ENCODE data around the gene KCNMB2. TPM values are rescaled to one million over a fixed set of nuclear protein-coding genes. Genes with fewer than 3 reads are reported as not detected.

Gene KCNMB2
- total RNA-seq, 5 donors from 2014 or later (not counting 1 experiment from before 2014, with no cell fraction given) = not detected

- Mint-ChIP-seq H3K36me3 (no peaks in the 10 kb centered on the region), H3K9me3 (no peaks in the 10 kb centered on the region), H3K4me3 (no peak overlapping the region), H3K4me1 (no peaks in the 10 kb centered on the region), H3K27me3 (no peaks in the 10 kb centered on the region), H3K27ac (no peak overlapping the region)
- DNase-seq (no peak), ATAC-seq (replicated peaks in 1 of 4) (no peak)
- no CpG with 5 or more reads among the region's 7 CpGs for WGBS (ENCODE audit: insufficient coverage)
- H3K36me3 ChIP-seq (ENCODE audit: control insufficient read depth in 2 of 2, extremely low read depth in 1 of 2, insufficient read depth in 1 of 2, low read length in 1 of 2) = no peaks in the 10 kb centered on the region
- POLR2A ChIA-PET = no interaction called here
- H3K4me3 ChIP-seq (ENCODE audit: control insufficient read depth in 1 of 2, extremely low read depth in 1 of 2, low read length in 1 of 2) = no peak overlapping the region
- H3K27ac ChIP-seq (ENCODE audit: low read length) = no peak overlapping the region
- CTCF ChIA-PET = no interaction called here
- H3K4me1 ChIP-seq (ENCODE audit: control insufficient read depth in 1 of 2, extremely low read depth in 1 of 2, insufficient read depth in 2 of 2, low read length in 2 of 2) = no peaks in the 10 kb centered on the region
- no peaks in the 10 kb centered on the region for H3K9me3 ChIP-seq
- peaks cover 0 to 3% of the 10 kb centered on the region in 2 experiments for H3K27me3 ChIP-seq (replicated peaks in 1 of 2; ENCODE audit: control insufficient read depth in 2 of 2, extremely low read depth in 1 of 2, insufficient read depth in 2 of 2, low read length in 1 of 2)
Measured at GRCh38 chr3:178517665-178518334, 18.4 kb upstream of the KCNMB2 start.

DNA sequence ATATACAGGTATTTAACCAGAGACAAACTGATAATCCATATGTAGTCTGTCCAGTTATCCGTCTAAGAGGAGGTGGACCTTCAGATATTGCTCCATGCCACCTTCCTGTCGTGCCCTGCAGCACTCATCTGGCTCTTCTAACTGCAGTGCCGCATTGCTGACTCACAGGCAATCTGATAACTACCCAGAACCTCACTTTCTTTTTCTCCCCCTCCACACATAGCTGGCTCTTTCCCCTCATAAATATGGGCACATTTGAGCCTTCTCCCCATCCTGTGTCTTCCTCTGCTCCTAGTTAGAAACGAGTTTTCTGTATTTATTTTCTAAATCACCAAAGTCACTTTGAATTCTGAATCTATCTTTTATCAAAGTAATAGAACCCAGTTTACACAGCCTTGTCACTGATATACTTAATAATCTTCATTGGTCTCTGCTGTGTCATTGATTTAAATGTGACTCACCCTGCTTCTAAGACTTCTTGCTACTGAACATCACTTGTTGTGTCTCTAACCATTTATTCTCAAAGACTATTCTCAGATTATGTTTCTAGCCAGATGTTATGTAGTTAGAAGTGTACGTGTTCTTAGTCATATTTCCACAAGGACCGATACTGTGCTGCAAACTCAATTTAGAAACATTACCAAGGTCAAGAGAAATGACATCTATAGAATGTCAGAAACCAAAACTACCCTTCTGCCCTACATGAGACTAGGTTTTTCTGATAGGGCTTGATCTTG lies 17.4 kb upstream of the KCNMB2 start:
- 61% methylated on average over 3 of the region's 6 CpGs for WGBS (ENCODE audit: insufficient coverage)
- ATAC-seq (replicated peaks in 1 of 4) = no peak
- no peak overlapping the region for H3K27ac Mint-ChIP-seq
- CTCF ChIA-PET = no interaction called here
- Histone ChIP-seq H3K9me3 (no peaks in the 10 kb centered on the region), H3K4me1 (ENCODE audit: control insufficient read depth in 1 of 2, extremely low read depth in 1 of 2, insufficient read depth in 2 of 2, low read length in 2 of 2) (no peaks in the 10 kb centered on the region), H3K27ac (ENCODE audit: low read length) (no peak overlapping the region), H3K36me3 (ENCODE audit: control insufficient read depth in 2 of 2, extremely low read depth in 1 of 2, insufficient read depth in 1 of 2, low read length in 1 of 2) (no peaks in the 10 kb centered on the region), H3K4me3 (ENCODE audit: control insufficient read depth in 1 of 2, extremely low read depth in 1 of 2, low read length in 1 of 2) (no peak overlapping the region), H3K27me3 (replicated peaks in 1 of 2; ENCODE audit: control insufficient read depth in 2 of 2, extremely low read depth in 1 of 2, insufficient read depth in 2 of 2, low read length in 1 of 2) (peaks cover 0 to 3% of the 10 kb centered on the region in 2 experiments)
- no peaks in the 10 kb centered on the region for H3K4me1 Mint-ChIP-seq
- no peak overlapping the region for H3K4me3 Mint-ChIP-seq
- POLR2A ChIA-PET = no interaction called here
- H3K9me3 Mint-ChIP-seq = no peaks in the 10 kb centered on the region
- H3K36me3 Mint-ChIP-seq = no peaks in the 10 kb centered on the region
- no peaks in the 10 kb centered on the region for H3K27me3 Mint-ChIP-seq
- no peak for DNase-seq

- H3K9me3 Mint-ChIP-seq = no peaks in the 10 kb centered on the region
- ChIA-PET POLR2A (no interaction called here), CTCF (interaction anchor here in 1 of 2 donors (0.6 kb wide), 1 partner anchor 1037 kb away, joined by 3 read pairs; no protein-coding TSS in a partner anchor)
- H3K4me1 Mint-ChIP-seq = no peaks in the 10 kb centered on the region
- ATAC-seq (replicated peaks in 1 of 4) (no peak), DNase-seq (no peak)
- Histone ChIP-seq H3K36me3 (ENCODE audit: control insufficient read depth in 2 of 2, extremely low read depth in 1 of 2, insufficient read depth in 1 of 2, low read length in 1 of 2) (no peaks in the 10 kb centered on the region), H3K4me3 (ENCODE audit: control insufficient read depth in 1 of 2, extremely low read depth in 1 of 2, low read length in 1 of 2) (no peak overlapping the region), H3K9me3 (no peaks in the 10 kb centered on the region), H3K27me3 (replicated peaks in 1 of 2; ENCODE audit: control insufficient read depth in 2 of 2, extremely low read depth in 1 of 2, insufficient read depth in 2 of 2, low read length in 1 of 2) (peaks cover 0 to 3% of the 10 kb centered on the region in 2 experiments), H3K27ac (ENCODE audit: low read length) (no peak overlapping the region), H3K4me1 (ENCODE audit: control insufficient read depth in 1 of 2, extremely low read depth in 1 of 2, insufficient read depth in 2 of 2, low read length in 2 of 2) (no peaks in the 10 kb centered on the region)
- H3K36me3 Mint-ChIP-seq = no peaks in the 10 kb centered on the region
- whole genome bisulfite sequencing (ENCODE audit: insufficient coverage) = 90% methylated on average over 3 of the region's 3 CpGs
- no peak overlapping the region for H3K27ac Mint-ChIP-seq
- no peaks in the 10 kb centered on the region for H3K27me3 Mint-ChIP-seq
- H3K4me3 Mint-ChIP-seq = no peak overlapping the region
Measured at GRCh38 chr3:178519701-178520100, 16.5 kb upstream of the KCNMB2 start.

- WGBS (ENCODE audit: insufficient coverage) = no CpG with 5 or more reads among the region's 2 CpGs
- Histone ChIP-seq H3K27ac (ENCODE audit: low read length) (no peak overlapping the region), H3K9me3 (no peaks in the 10 kb centered on the region), H3K4me3 (ENCODE audit: control insufficient read depth in 1 of 2, extremely low read depth in 1 of 2, low read length in 1 of 2) (no peak overlapping the region), H3K27me3 (replicated peaks in 1 of 2; ENCODE audit: control insufficient read depth in 2 of 2, extremely low read depth in 1 of 2, insufficient read depth in 2 of 2, low read length in 1 of 2) (no peaks in the 10 kb centered on the region), H3K36me3 (ENCODE audit: control insufficient read depth in 2 of 2, extremely low read depth in 1 of 2, insufficient read depth in 1 of 2, low read length in 1 of 2) (no peaks in the 10 kb centered on the region), H3K4me1 (ENCODE audit: control insufficient read depth in 1 of 2, extremely low read depth in 1 of 2, insufficient read depth in 2 of 2, low read length in 2 of 2) (no peaks in the 10 kb centered on the region)
- Mint-ChIP-seq H3K4me1 (no peaks in the 10 kb centered on the region), H3K27ac (no peak overlapping the region), H3K36me3 (no peaks in the 10 kb centered on the region), H3K9me3 (no peaks in the 10 kb centered on the region), H3K27me3 (no peaks in the 10 kb centered on the region), H3K4me3 (no peak overlapping the region)
- ChIA-PET CTCF (no interaction called here), POLR2A (interaction anchor here in 1 of 2 donors (0.5 kb wide), 1 partner anchor 17 kb away, joined by 9 read pairs; no protein-coding TSS in a partner anchor)
- no peak for DNase-seq
- no peak for ATAC-seq (replicated peaks in 1 of 4)
Measured at GRCh38 chr3:178520451-178520850, 15.8 kb upstream of the KCNMB2 start.

DNA sequence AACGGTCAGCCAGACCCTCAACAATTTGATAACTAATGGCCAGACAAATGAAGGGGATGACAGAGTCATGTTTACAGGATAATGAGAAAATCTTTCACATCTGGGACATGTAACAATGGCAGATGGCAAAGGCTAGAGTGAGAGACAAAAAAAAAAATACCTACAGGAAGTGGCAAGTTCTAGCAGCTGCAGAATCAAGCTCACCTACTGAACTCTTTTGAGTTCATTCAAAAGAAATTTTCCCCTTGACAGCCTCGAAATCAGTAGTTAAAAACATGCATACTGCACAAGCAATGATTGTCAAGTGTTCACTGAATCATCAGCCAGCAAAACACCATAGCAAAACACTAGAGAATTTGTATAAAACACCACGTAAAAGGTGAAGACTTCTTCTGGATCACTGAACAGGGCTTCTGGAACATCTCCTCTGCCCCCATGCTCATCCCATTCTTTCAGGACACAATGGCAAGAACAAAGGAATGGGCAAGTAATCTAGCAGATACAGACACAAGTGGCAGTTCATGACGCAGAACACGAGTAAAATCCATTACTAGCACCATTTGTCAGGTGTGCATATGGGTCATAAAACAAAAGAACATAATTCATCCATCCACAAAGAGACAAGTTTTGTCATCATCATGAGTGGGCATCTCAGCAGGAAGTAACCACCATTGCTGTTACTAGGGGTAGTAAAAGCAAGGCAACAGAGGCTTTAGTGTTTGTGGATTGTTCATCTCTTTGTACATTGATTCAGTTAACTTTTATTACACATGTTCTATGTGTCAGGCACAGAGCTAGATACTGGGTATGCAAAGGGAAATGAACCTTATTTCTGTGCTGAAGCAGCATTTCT lies 13.8 kb upstream of the KCNMB2 start:
- H3K27ac ChIP-seq (ENCODE audit: low read length) = no peak overlapping the region
- no peaks in the 10 kb centered on the region for H3K36me3 ChIP-seq (ENCODE audit: control insufficient read depth in 2 of 2, extremely low read depth in 1 of 2, insufficient read depth in 1 of 2, low read length in 1 of 2)
- CTCF ChIA-PET = no interaction called here
- H3K9me3 Mint-ChIP-seq = no peaks in the 10 kb centered on the region
- H3K27me3 ChIP-seq (replicated peaks in 1 of 2; ENCODE audit: control insufficient read depth in 2 of 2, extremely low read depth in 1 of 2, insufficient read depth in 2 of 2, low read length in 1 of 2) = no peaks in the 10 kb centered on the region
- no peaks in the 10 kb centered on the region for H3K4me1 Mint-ChIP-seq
- no peak for ATAC-seq (replicated peaks in 1 of 4)
- no peaks in the 10 kb centered on the region for H3K9me3 ChIP-seq
- no peaks in the 10 kb centered on the region for H3K4me1 ChIP-seq (ENCODE audit: control insufficient read depth in 1 of 2, extremely low read depth in 1 of 2, insufficient read depth in 2 of 2, low read length in 2 of 2)
- H3K36me3 Mint-ChIP-seq = no peaks in the 10 kb centered on the region
- H3K4me3 ChIP-seq (ENCODE audit: control insufficient read depth in 1 of 2, extremely low read depth in 1 of 2, low read length in 1 of 2) = no peak overlapping the region
- no peak for DNase-seq
- H3K27ac Mint-ChIP-seq = no peak overlapping the region
- H3K4me3 Mint-ChIP-seq = no peak overlapping the region
- 41% methylated on average over 4 of the region's 5 CpGs for WGBS (ENCODE audit: insufficient coverage)
- H3K27me3 Mint-ChIP-seq = no peaks in the 10 kb centered on the region
- POLR2A ChIA-PET = no interaction called here

GRCh38 chr3:178525251-178525650 lies 11.0 kb upstream of the KCNMB2 start:
- Histone ChIP-seq H3K4me3 (ENCODE audit: control insufficient read depth in 1 of 2, extremely low read depth in 1 of 2, low read length in 1 of 2) (no peak overlapping the region), H3K27ac (ENCODE audit: low read length) (no peak overlapping the region), H3K36me3 (ENCODE audit: control insufficient read depth in 2 of 2, extremely low read depth in 1 of 2, insufficient read depth in 1 of 2, low read length in 1 of 2) (no peaks in the 10 kb centered on the region), H3K27me3 (replicated peaks in 1 of 2; ENCODE audit: control insufficient read depth in 2 of 2, extremely low read depth in 1 of 2, insufficient read depth in 2 of 2, low read length in 1 of 2) (no peaks in the 10 kb centered on the region), H3K4me1 (ENCODE audit: control insufficient read depth in 1 of 2, extremely low read depth in 1 of 2, insufficient read depth in 2 of 2, low read length in 2 of 2) (no peaks in the 10 kb centered on the region), H3K9me3 (no peaks in the 10 kb centered on the region)
- Mint-ChIP-seq H3K36me3 (no peaks in the 10 kb centered on the region), H3K27ac (no peak overlapping the region), H3K9me3 (no peaks in the 10 kb centered on the region), H3K4me3 (no peak overlapping the region), H3K27me3 (peaks cover 0 to 7% of the 10 kb centered on the region in 2 donors), H3K4me1 (no peaks in the 10 kb centered on the region)
- DNase-seq (no peak), ATAC-seq (replicated peaks in 1 of 4) (no peak)
- CTCF ChIA-PET = no interaction called here
- POLR2A ChIA-PET = no interaction called here
- WGBS (ENCODE audit: insufficient coverage) = no CpG with 5 or more reads among the region's 3 CpGs
